ENCODE measurements around the gene BCL11A.

- TF ChIP-seq EZH2 (IDR thresholded peaks at IDR 0.05; ENCODE audit: borderline replicate concordance, insufficient read depth, low read length, poor library complexity, severe bottlenecking): no peak
- TF ChIP-seq CTCF (IDR thresholded peaks at IDR 0.05; ENCODE audit: poor library complexity, severe bottlenecking): no peak
Observed at GRCh38 chr2:60504049-60504448, 49.4 kb downstream of the BCL11A start.
